Liver (tissue), 2 donors: ENCODE results near the gene ATIC.

Source experiments
- YY1 ChIP-seq: IDR thresholded peaks from 2 replicates; pipeline ENCODE4 v1.6.1; 2016; ENCODE audit warnings: antibody characterized with exemption, mild to moderate bottlenecking
- TF ChIP-seq, protein P1 (sequence below): fragments of 150-350 bp; IDR thresholded peaks from 2 replicates; pipeline ENCODE4 v1.5.1; 2017; ENCODE audit warnings: improper control_type of control experiment, low read depth, low read length; ENCODE audit not compliant: missing input control
- TF ChIP-seq, protein P2 (sequence below): IDR thresholded peaks from 2 replicates; pipeline ENCODE4 v1.6.1; 2016; ENCODE audit warnings: antibody characterized with exemption, mild to moderate bottlenecking
- donor health status: healthy.

DNA sequence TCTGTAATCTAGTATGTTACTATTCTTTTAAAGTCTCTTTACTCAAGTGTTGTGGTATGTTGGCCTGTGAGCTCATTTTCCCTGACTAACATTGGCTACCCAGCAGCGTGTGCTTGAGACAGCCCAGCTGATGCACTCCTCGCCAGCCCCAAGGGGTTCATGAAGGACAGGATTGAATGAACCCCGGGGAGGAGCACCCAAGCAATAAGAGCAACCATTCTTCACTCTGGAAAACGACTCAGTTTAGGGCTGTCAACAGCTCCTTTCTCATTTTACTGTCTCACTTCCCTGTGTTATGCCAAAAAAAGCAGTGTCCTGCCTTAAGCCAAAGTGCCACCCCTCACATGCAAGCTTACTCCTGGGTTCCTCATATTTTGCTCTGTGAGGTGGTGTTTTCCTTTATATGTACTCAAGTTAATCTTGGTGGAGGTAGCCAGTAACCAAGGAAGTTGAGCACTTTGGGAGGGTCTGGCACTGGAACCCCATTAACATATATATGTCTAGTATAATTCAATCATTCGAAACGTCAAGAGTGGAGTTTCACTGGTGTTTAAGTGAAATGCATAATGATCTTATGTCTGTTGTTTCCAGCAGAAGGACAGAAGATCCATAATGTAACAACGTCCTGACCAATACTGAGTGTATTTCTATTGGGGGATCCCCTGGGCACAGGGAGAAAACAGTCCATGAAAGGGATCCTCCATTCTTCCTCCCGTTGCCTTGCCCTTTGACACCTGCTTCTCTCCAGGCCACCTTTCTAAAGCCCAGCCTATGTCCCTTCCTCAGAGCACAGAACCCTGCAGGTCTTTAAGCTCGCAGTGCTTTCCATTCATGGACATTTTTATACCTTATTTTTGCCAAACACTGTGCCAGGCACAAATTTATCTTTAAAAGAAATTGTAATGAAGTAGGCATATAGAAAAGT is 43.2 kb downstream of the ATIC start:
- TF ChIP-seq, protein P1, sequence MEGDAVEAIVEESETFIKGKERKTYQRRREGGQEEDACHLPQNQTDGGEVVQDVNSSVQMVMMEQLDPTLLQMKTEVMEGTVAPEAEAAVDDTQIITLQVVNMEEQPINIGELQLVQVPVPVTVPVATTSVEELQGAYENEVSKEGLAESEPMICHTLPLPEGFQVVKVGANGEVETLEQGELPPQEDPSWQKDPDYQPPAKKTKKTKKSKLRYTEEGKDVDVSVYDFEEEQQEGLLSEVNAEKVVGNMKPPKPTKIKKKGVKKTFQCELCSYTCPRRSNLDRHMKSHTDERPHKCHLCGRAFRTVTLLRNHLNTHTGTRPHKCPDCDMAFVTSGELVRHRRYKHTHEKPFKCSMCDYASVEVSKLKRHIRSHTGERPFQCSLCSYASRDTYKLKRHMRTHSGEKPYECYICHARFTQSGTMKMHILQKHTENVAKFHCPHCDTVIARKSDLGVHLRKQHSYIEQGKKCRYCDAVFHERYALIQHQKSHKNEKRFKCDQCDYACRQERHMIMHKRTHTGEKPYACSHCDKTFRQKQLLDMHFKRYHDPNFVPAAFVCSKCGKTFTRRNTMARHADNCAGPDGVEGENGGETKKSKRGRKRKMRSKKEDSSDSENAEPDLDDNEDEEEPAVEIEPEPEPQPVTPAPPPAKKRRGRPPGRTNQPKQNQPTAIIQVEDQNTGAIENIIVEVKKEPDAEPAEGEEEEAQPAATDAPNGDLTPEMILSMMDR, result no peak
- no peak for TF ChIP-seq YY1
- TF ChIP-seq, protein P2, sequence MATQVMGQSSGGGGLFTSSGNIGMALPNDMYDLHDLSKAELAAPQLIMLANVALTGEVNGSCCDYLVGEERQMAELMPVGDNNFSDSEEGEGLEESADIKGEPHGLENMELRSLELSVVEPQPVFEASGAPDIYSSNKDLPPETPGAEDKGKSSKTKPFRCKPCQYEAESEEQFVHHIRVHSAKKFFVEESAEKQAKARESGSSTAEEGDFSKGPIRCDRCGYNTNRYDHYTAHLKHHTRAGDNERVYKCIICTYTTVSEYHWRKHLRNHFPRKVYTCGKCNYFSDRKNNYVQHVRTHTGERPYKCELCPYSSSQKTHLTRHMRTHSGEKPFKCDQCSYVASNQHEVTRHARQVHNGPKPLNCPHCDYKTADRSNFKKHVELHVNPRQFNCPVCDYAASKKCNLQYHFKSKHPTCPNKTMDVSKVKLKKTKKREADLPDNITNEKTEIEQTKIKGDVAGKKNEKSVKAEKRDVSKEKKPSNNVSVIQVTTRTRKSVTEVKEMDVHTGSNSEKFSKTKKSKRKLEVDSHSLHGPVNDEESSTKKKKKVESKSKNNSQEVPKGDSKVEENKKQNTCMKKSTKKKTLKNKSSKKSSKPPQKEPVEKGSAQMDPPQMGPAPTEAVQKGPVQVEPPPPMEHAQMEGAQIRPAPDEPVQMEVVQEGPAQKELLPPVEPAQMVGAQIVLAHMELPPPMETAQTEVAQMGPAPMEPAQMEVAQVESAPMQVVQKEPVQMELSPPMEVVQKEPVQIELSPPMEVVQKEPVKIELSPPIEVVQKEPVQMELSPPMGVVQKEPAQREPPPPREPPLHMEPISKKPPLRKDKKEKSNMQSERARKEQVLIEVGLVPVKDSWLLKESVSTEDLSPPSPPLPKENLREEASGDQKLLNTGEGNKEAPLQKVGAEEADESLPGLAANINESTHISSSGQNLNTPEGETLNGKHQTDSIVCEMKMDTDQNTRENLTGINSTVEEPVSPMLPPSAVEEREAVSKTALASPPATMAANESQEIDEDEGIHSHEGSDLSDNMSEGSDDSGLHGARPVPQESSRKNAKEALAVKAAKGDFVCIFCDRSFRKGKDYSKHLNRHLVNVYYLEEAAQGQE, result no peak
